Liver (tissue), 9 donors: ENCODE data around the gene UMODL1. TPM values are rescaled to one million over a fixed set of nuclear protein-coding genes. Genes with fewer than 3 reads are reported as not detected.

Source experiments
- DNase-seq: peaks from one replicate; pipeline ENCODE4 v3.0.0-alpha.2; 2017; ENCODE audit warnings: low spot score
- H3K27ac ChIP-seq, 2 donors: one replicate each; pipeline ENCODE4 v1.7.0; 2013; ENCODE audit warnings: inconsistent platforms in 2 of 2, low read length in 2 of 2, control low read depth in 1 of 2, low read depth in 1 of 2, mild to moderate bottlenecking in 1 of 2
- H3K27me3 ChIP-seq, 4 donors: one replicate each; pipeline versions ENCODE4 v1.6.1 to v1.7.0; 2013; ENCODE audit warnings: low read length in 3 of 4, inconsistent platforms in 1 of 4, mild to moderate bottlenecking in 1 of 4, moderate library complexity in 1 of 4; ENCODE audit not compliant: control insufficient read depth in 4 of 4, insufficient read depth in 4 of 4
- H3K36me3 ChIP-seq, 4 donors: one replicate each; pipeline versions ENCODE4 v1.6.1 to v1.7.0; 2013; ENCODE audit warnings: low read length in 3 of 4, mild to moderate bottlenecking in 3 of 4, low read depth in 1 of 4, moderate library complexity in 1 of 4; ENCODE audit not compliant: control insufficient read depth in 4 of 4, insufficient read depth in 3 of 4
- H3K4me1 ChIP-seq, 4 donors: one replicate each; pipeline versions ENCODE4 v1.6.1 to v1.7.0; 2013; ENCODE audit warnings: low read length in 3 of 4, mild to moderate bottlenecking in 3 of 4, moderate library complexity in 1 of 4; ENCODE audit not compliant: control insufficient read depth in 4 of 4, insufficient read depth in 4 of 4
- H3K4me3 ChIP-seq, 3 donors: one replicate each; pipeline versions ENCODE4 v1.6.1 to v1.7.0; 2013; ENCODE audit warnings: low read length in 3 of 3, control low read depth in 1 of 3, low read depth in 1 of 3, mild to moderate bottlenecking in 1 of 3
- H3K9ac ChIP-seq, 2 donors: one replicate each; pipeline ENCODE4 v1.7.0; 2013; ENCODE audit warnings: low read length in 2 of 2, mild to moderate bottlenecking in 2 of 2, moderate library complexity in 2 of 2, control low read depth in 1 of 2, low read depth in 1 of 2
- H3K9me3 ChIP-seq, 4 donors: one replicate each; pipeline versions ENCODE4 v1.6.1 to v1.7.0; 2013; ENCODE audit warnings: low read length in 3 of 4; ENCODE audit not compliant: control insufficient read depth in 4 of 4
- CTCF ChIP-seq: fragments of 150-350 bp; IDR thresholded peaks from 2 replicates; pipeline ENCODE4 v1.5.1; 2017; ENCODE audit warnings: improper control_type of control experiment, low read depth, low read length; ENCODE audit not compliant: missing input control
- EGR1 ChIP-seq, 2 donors: IDR thresholded peaks; 2 replicates each; pipeline ENCODE4 v1.6.1; 2016 to 2018; ENCODE audit warnings: antibody characterized with exemption in 2 of 2, low read depth in 2 of 2
- FOXA1 ChIP-seq: IDR thresholded peaks from 2 replicates; pipeline ENCODE4 v1.6.1; 2016; ENCODE audit warnings: antibody characterized with exemption
- FOXA2 ChIP-seq: IDR thresholded peaks from 2 replicates; pipeline ENCODE4 v1.6.1; 2016; ENCODE audit warnings: antibody characterized with exemption
- GABPA ChIP-seq, 2 donors: IDR thresholded peaks in 1 of 2; conservative IDR thresholded peaks in 1 of 2; 2 replicates each; pipeline ENCODE4 v1.6.1; 2016; ENCODE audit warnings: antibody characterized with exemption in 2 of 2, mild to moderate bottlenecking in 1 of 2, moderate library complexity in 1 of 2
- HNF4A ChIP-seq, 2 donors: conservative IDR thresholded peaks; 2 replicates each; pipeline ENCODE4 v1.6.1; 2016; ENCODE audit warnings: antibody characterized with exemption in 2 of 2, mild to moderate bottlenecking in 2 of 2
- HNF4G ChIP-seq: IDR thresholded peaks from 2 replicates; pipeline ENCODE4 v1.6.1; 2016; ENCODE audit warnings: antibody characterized with exemption
- MAX ChIP-seq: IDR thresholded peaks from 2 replicates; pipeline ENCODE4 v1.6.1; 2016; ENCODE audit warnings: antibody characterized with exemption
- NR2F2 ChIP-seq: IDR thresholded peaks from 2 replicates; pipeline ENCODE4 v1.6.1; 2016; ENCODE audit warnings: antibody characterized with exemption
- RAD21 ChIP-seq, 2 donors: IDR thresholded peaks; 2 replicates each; pipeline ENCODE4 v1.6.1; 2016; ENCODE audit warnings: antibody characterized with exemption in 2 of 2, mild to moderate bottlenecking in 2 of 2
- REST ChIP-seq: IDR thresholded peaks from 2 replicates; pipeline ENCODE4 v1.6.1; 2016; ENCODE audit warnings: antibody characterized with exemption, mild to moderate bottlenecking
- RXRA ChIP-seq, 2 donors: IDR thresholded peaks; 2 replicates each; pipeline ENCODE4 v1.6.1; 2017 to 2018; ENCODE audit warnings: antibody characterized with exemption in 2 of 2, mild to moderate bottlenecking in 1 of 2
- SP1 ChIP-seq: IDR thresholded peaks from 2 replicates; pipeline ENCODE4 v1.6.1; 2018; ENCODE audit warnings: antibody characterized with exemption, mild to moderate bottlenecking
- TAF1 ChIP-seq: conservative IDR thresholded peaks from 2 replicates; pipeline ENCODE4 v1.6.1; 2016; ENCODE audit warnings: antibody characterized with exemption, mild to moderate bottlenecking
- YY1 ChIP-seq: IDR thresholded peaks from 2 replicates; pipeline ENCODE4 v1.6.1; 2016; ENCODE audit warnings: antibody characterized with exemption, mild to moderate bottlenecking
- ZBTB33 ChIP-seq: IDR thresholded peaks from 2 replicates; pipeline ENCODE4 v1.6.1; 2016; ENCODE audit warnings: antibody characterized with exemption
- WGBS: extraction: QIAGEN DNeasy Blood & Tissue Kit; methylation state at CpG from one replicate; pipeline ENCODE4 v1.1.7; 2013; 5-methylcytosine and 5-hydroxymethylcytosine counted together
- polyA plus RNA-seq, 2 donors: library from polyadenylated mRNA; stranded (reverse) in 1 of 2; unstranded in 1 of 2; fragments of 200-250 nt in 1 of 2; fragments of >200 nt in 1 of 2; fragmentation: Nextera tagmentation in 1 of 2; extraction: Ambion mirVana in 1 of 2; gene quantifications; one replicate each; pipeline versions ENCODE4 v1.2.1 to v1.2.3, GENCODE V29; 2013 to 2015
- total RNA-seq, 2 donors: library from RNA; depleted of rRNA; stranded (reverse); fragments of >200 nt; gene quantifications; one replicate each; pipeline ENCODE4 v1.2.3, GENCODE V29; 2014
- donor health status: healthy.
- donor health status: healthy.
- donor health status: healthy.
- donor health status: healthy.
- donor health status: healthy.

UMODL1 gene
- total and polyA plus RNA-seq, 4 donors = 0.08 to 0.14 (median 0.08) TPM; not detected in 1

- Histone ChIP-seq H3K4me3 (no peak overlapping the region), H3K27ac (no peak overlapping the region), H3K27me3 (peaks cover 0 to 2% (median 0%) of the 10 kb centered on the region in 4 donors), H3K36me3 (no peaks in the 10 kb centered on the region), H3K4me1 (peaks cover 0 to 6% (median 0%) of the 10 kb centered on the region in 4 donors), H3K9ac (no peak overlapping the region), H3K9me3 (no peaks in the 10 kb centered on the region)
- no peak for TF ChIP-seq NR2F2
- DNase-seq = no peak
- whole genome bisulfite sequencing = 97% methylated on average over 14 of the region's 14 CpGs
Observed at GRCh38 chr21:42088148-42088547, 17.0 kb downstream of the UMODL1 start.

- 88% methylated on average over 5 of the region's 5 CpGs for WGBS
- no peak overlapping the region for H3K27ac ChIP-seq
- TF ChIP-seq HNF4A (conservative IDR thresholded peaks at IDR 0.05) (no peak), EGR1 (IDR thresholded peaks at IDR 0.05; ENCODE audit: low read depth in 2 of 2) (no peak), HNF4G (no peak), MAX (no peak), ZBTB33 (no peak), FOXA1 (no peak), TAF1 (no peak), RAD21 (IDR thresholded peaks at IDR 0.05) (no peak), CTCF (no peak), YY1 (no peak)
Observed at GRCh38 chr21:42088658-42089057, 17.5 kb downstream of the UMODL1 start.

GRCh38 chr21:42089093-42089631 lies 18.0 kb downstream of the UMODL1 start:
- Histone ChIP-seq H3K27me3 (peaks cover 0 to 2% (median 0%) of the 10 kb centered on the region in 4 donors), H3K9me3 (peaks cover 0 to under 1% (median 0%) of the 10 kb centered on the region in 4 donors), H3K4me1 (peaks cover 0 to 6% (median 0%) of the 10 kb centered on the region in 4 donors), H3K9ac (no peak overlapping the region), H3K36me3 (no peaks in the 10 kb centered on the region), H3K27ac (no peak overlapping the region), H3K4me3 (no peak overlapping the region)
- WGBS = 54% methylated on average over 12 of the region's 12 CpGs
- DNase-seq = no peak
- TF ChIP-seq MAX (peak; percentile 42), GABPA (IDR thresholded peaks at IDR 0.05 in 1 of 2, conservative IDR thresholded peaks at IDR 0.05 in 1 of 2) (no peak), RAD21 (IDR thresholded peaks at IDR 0.05) (no peak), HNF4G (no peak), HNF4A (conservative IDR thresholded peaks at IDR 0.05) (peak; percentile 49 to 76), REST (no peak), SP1 (no peak), FOXA2 (no peak), NR2F2 (no peak), RXRA (IDR thresholded peaks at IDR 0.05) (peak; percentile 12 to 53)

More at GRCh38 chr21:42088658-42089057, 17.5 kb downstream of the UMODL1 start:
- no peak overlapping the region for H3K4me3 ChIP-seq
- no peaks in the 10 kb centered on the region for H3K9me3 ChIP-seq
- peaks cover 0 to 6% (median 0%) of the 10 kb centered on the region in 4 donors for H3K4me1 ChIP-seq
- no peaks in the 10 kb centered on the region for H3K36me3 ChIP-seq
- DNase-seq = no peak
- H3K9ac ChIP-seq = no peak overlapping the region
- H3K27me3 ChIP-seq = peaks cover 0 to 2% (median 0%) of the 10 kb centered on the region in 4 donors
